ENCODE measurements around the gene JAM3. TPM values are rescaled to one million over a fixed set of nuclear protein-coding genes. Genes with fewer than 3 reads are reported as not detected.

JAM3 gene
- 10 to 100 TPM in 2 of 3 donors, 1 to 10 TPM in 1; 2.9 to 11.6 (median 10.5) TPM for polyA plus RNA-seq

- 0 to 1% (median 1%) methylated on average over 55 to 57 of the region's 57 CpGs for WGBS, 3 donors
These were observed at the start of gene JAM3 for GRCh38 chr11:134068829-134069425. Gene JAM3, plus strand, starts transcription at chr11:134069072. Its CDS starts 12 bp downstream, at chr11:134069084.

GRCh38 chr11:134019500-134019899 is 49.4 kb upstream of the JAM3 start:
- 62 to 67% (median 63%) methylated on average over 7 of the region's 7 CpGs for WGBS, 3 donors
- H3K27ac ChIP-seq (ENCODE audit: low read depth, low read length): no peak overlapping the region

More at GRCh38 chr11:134068829-134069425, at the start of gene JAM3:
- no peak within 1 kb of the TSS for H3K27ac ChIP-seq (ENCODE audit: low read depth, low read length)

GRCh38 chr11:134020598-134020997 is 48.3 kb upstream of the JAM3 start:
- 55 to 85% (median 80%) methylated on average over 13 of the region's 13 CpGs for WGBS, 3 donors
- H3K27ac ChIP-seq (ENCODE audit: low read depth, low read length): no peak overlapping the region

GRCh38 chr11:134021326-134021725 is 47.5 kb upstream of the JAM3 start:
- no peak overlapping the region for H3K27ac ChIP-seq (ENCODE audit: low read depth, low read length)
- WGBS, 3 donors: 75 to 80% (median 80%) methylated on average over 7 of the region's 7 CpGs

GRCh38 chr11:134022748-134023147 is 46.1 kb upstream of the JAM3 start:
- 66 to 79% (median 79%) methylated on average over 9 of the region's 9 CpGs for WGBS, 3 donors
- no peak overlapping the region for H3K27ac ChIP-seq (ENCODE audit: low read depth, low read length)

- WGBS, 3 donors: 50 to 70% (median 59%) methylated on average over 15 of the region's 15 CpGs
- H3K27ac ChIP-seq (ENCODE audit: low read depth, low read length): no peak overlapping the region
These were observed 44.3 kb upstream of the JAM3 start for GRCh38 chr11:134024420-134025081.

- 71 to 88% (median 84%) methylated on average over 12 of the region's 12 CpGs for WGBS, 3 donors
- no peak overlapping the region for H3K27ac ChIP-seq (ENCODE audit: low read depth, low read length)
These were observed 43.8 kb upstream of the JAM3 start for GRCh38 chr11:134025082-134025429.

- 34 to 36% (median 36%) methylated on average over 11 of the region's 11 CpGs for WGBS, 3 donors
- H3K27ac ChIP-seq (ENCODE audit: low read depth, low read length): no peak overlapping the region
These were observed 42.1 kb upstream of the JAM3 start for GRCh38 chr11:134026655-134027343.

- no peak overlapping the region for H3K27ac ChIP-seq (ENCODE audit: low read depth, low read length)
- WGBS, 3 donors: 68 to 80% (median 72%) methylated on average over 4 of the region's 4 CpGs
These were observed 41.2 kb upstream of the JAM3 start for GRCh38 chr11:134027671-134028070.

GRCh38 chr11:134028368-134028920 is 40.4 kb upstream of the JAM3 start:
- H3K27ac ChIP-seq (ENCODE audit: low read depth, low read length): no peak overlapping the region
- WGBS, 3 donors: 73 to 81% (median 78%) methylated on average over 3 of the region's 3 CpGs

- no peak overlapping the region for H3K27ac ChIP-seq (ENCODE audit: low read depth, low read length)
- 60 to 77% (median 64%) methylated on average over 16 of the region's 16 CpGs for WGBS, 3 donors
These were observed 38.0 kb upstream of the JAM3 start for GRCh38 chr11:134030853-134031252.

GRCh38 chr11:134032043-134032442 is 36.8 kb upstream of the JAM3 start:
- no peak overlapping the region for H3K27ac ChIP-seq (ENCODE audit: low read depth, low read length)
- 74 to 86% (median 77%) methylated on average over 6 of the region's 6 CpGs for WGBS, 3 donors

GRCh38 chr11:134032501-134033091 is 36.3 kb upstream of the JAM3 start:
- no peak overlapping the region for H3K27ac ChIP-seq (ENCODE audit: low read depth, low read length)
- 42 to 79% (median 45%) methylated on average over 23 to 24 of the region's 24 CpGs for WGBS, 3 donors

- 68 to 79% (median 70%) methylated on average over 9 of the region's 9 CpGs for WGBS, 3 donors
- H3K27ac ChIP-seq (ENCODE audit: low read depth, low read length): no peak overlapping the region
These were observed 35.6 kb upstream of the JAM3 start for GRCh38 chr11:134033276-134033675.

GRCh38 chr11:134033696-134034491 is 35.0 kb upstream of the JAM3 start:
- 10 to 13% (median 10%) methylated on average over 17 of the region's 17 CpGs for WGBS, 3 donors

GRCh38 chr11:134034496-134035381 is 34.1 kb upstream of the JAM3 start:
- WGBS, 3 donors: 39 to 77% (median 77%) methylated on average over 15 of the region's 15 CpGs
- no peak overlapping the region for H3K27ac ChIP-seq (ENCODE audit: low read depth, low read length)

More at GRCh38 chr11:134033696-134034491, 35.0 kb upstream of the JAM3 start:
- no peak overlapping the region for H3K27ac ChIP-seq (ENCODE audit: low read depth, low read length)

GRCh38 chr11:134036492-134037045 is 32.3 kb upstream of the JAM3 start:
- no peak overlapping the region for H3K27ac ChIP-seq (ENCODE audit: low read depth, low read length)
- 4 to 9% (median 9%) methylated on average over 24 to 34 of the region's 34 CpGs for WGBS, 3 donors
